GM23338 (cell line): ENCODE measurements around the gene SH3PXD2B. TPM values are rescaled to one million over a fixed set of nuclear protein-coding genes. Genes with fewer than 3 reads are reported as not detected.

ENCODE experiments used
- ATAC-seq: fragments of 200-7000 bp; cut with Tn5 transposase; 3 replicates; pipeline ENCODE4 v1.9.1; 2020
- DNase-seq: peaks from one replicate; pipeline ENCODE4 v3.0.0-alpha.2; 2015; ENCODE audit warnings: low spot score
- H2AFZ ChIP-seq: fragments of 200-600 bp; sonication (generic); 2 replicates; pipeline ENCODE4 v1.8.0; 2016; ENCODE audit warnings: antibody characterized with exemption, mild to moderate bottlenecking, moderate library complexity
- H3F3A ChIP-seq: fragments of 200-600 bp; sonication (generic); replicated peaks from 2 replicates; pipeline ENCODE4 v1.8.0; 2017; ENCODE audit warnings: antibody characterized with exemption, mixed run types, low read depth
- H3K27ac ChIP-seq: fragments of 200-600 bp; sonication (generic); 2 replicates; pipeline ENCODE4 v1.6.1; 2016; ENCODE audit warnings: low read depth
- H3K27me3 ChIP-seq: fragments of 200-600 bp; sonication (generic); 2 replicates; pipeline ENCODE4 v1.8.0; 2016; ENCODE audit warnings: mild to moderate bottlenecking, mixed run types, moderate library complexity; ENCODE audit not compliant: insufficient read depth
- H3K36me3 ChIP-seq: fragments of 200-600 bp; sonication (generic); 2 replicates; pipeline ENCODE4 v1.8.0; 2016; ENCODE audit warnings: mild to moderate bottlenecking; ENCODE audit not compliant: insufficient read depth
- H3K4me1 ChIP-seq: fragments of 200-600 bp; sonication (generic); 2 replicates; pipeline ENCODE4 v1.8.0; 2016; ENCODE audit warnings: mild to moderate bottlenecking, moderate library complexity; ENCODE audit not compliant: insufficient read depth
- H3K4me2 ChIP-seq: fragments of 200-600 bp; sonication (generic); 2 replicates; pipeline ENCODE4 v1.7.1; 2017; ENCODE audit warnings: mixed run types
- H3K4me3 ChIP-seq: fragments of 200-600 bp; sonication (generic); 2 replicates; pipeline ENCODE4 v1.6.1; 2016; ENCODE audit warnings: mixed run types
- H3K79me2 ChIP-seq: fragments of 200-600 bp; sonication (generic); replicated peaks from 2 replicates; pipeline ENCODE4 v1.8.0; 2017; ENCODE audit warnings: mild to moderate bottlenecking; ENCODE audit not compliant: insufficient read depth
- H3K9me2 ChIP-seq: fragments of 200-600 bp; sonication (generic); 2 replicates; pipeline ENCODE4 v1.8.0; 2017; ENCODE audit not compliant: insufficient read depth
- H4K20me1 ChIP-seq: fragments of 200-600 bp; sonication (generic); replicated peaks from 2 replicates; pipeline ENCODE4 v1.8.0; 2017; ENCODE audit warnings: mild to moderate bottlenecking; ENCODE audit not compliant: insufficient read depth
- H3K27ac Mint-ChIP-seq: 2 replicates; pipeline ENCODE4 v1.8.0; 2020; ENCODE audit warnings: inconsistent platforms, mild to moderate bottlenecking, moderate library complexity, mixed read lengths
- H3K27me3 Mint-ChIP-seq: 3 replicates; pipeline ENCODE4 v1.8.0; 2022; ENCODE audit warnings: low read depth, mild to moderate bottlenecking, moderate library complexity, mixed read lengths, inconsistent platforms; ENCODE audit not compliant: insufficient read depth, poor library complexity
- H3K36me3 Mint-ChIP-seq: 3 replicates; pipeline ENCODE4 v1.8.0; 2021; ENCODE audit warnings: low read depth, mild to moderate bottlenecking, inconsistent platforms, moderate library complexity, mixed read lengths
- H3K4me1 Mint-ChIP-seq: 3 replicates; pipeline ENCODE4 v1.8.0; 2020; ENCODE audit warnings: mild to moderate bottlenecking, inconsistent platforms, mixed read lengths
- H3K4me3 Mint-ChIP-seq: 3 replicates; pipeline ENCODE4 v1.8.0; 2021; ENCODE audit warnings: moderate library complexity, mild to moderate bottlenecking, inconsistent platforms, mixed read lengths
- H3K9me3 Mint-ChIP-seq: 3 replicates; pipeline ENCODE4 v1.8.0; 2020; ENCODE audit warnings: moderate library complexity, mild to moderate bottlenecking, inconsistent platforms, mixed read lengths
- CTCF ChIP-seq, 2 experiments: fragments of 200-600 bp in 1 of 2; sonication (generic) in 1 of 2; conservative IDR thresholded peaks; 2 replicates each; pipeline versions ENCODE4 v1.5.1 to v1.6.1; 2016 to 2017; ENCODE audit warnings: antibody characterized with exemption in 2 of 2, low read depth in 2 of 2, mild to moderate bottlenecking in 2 of 2, moderate library complexity in 1 of 2
- ETS1 ChIP-seq: IDR thresholded peaks from 2 replicates; pipeline ENCODE4 v1.6.1; 2016; ENCODE audit warnings: antibody characterized with exemption
- EZH2 ChIP-seq: fragments of 200-600 bp; sonication (generic); IDR thresholded peaks from one replicate; pipeline ENCODE4 v1.8.0; 2017; ENCODE audit warnings: antibody characterized with exemption, mild to moderate bottlenecking, low read depth; ENCODE audit not compliant: unreplicated experiment
- EZH2phosphoT487 ChIP-seq: fragments of 200-600 bp; sonication (generic); IDR thresholded peaks from one replicate; pipeline ENCODE4 v1.8.1; 2018; ENCODE audit warnings: antibody characterized with exemption; ENCODE audit not compliant: unreplicated experiment
- JUNB ChIP-seq: IDR thresholded peaks from one replicate; pipeline ENCODE4 v1.6.1; 2016; ENCODE audit warnings: antibody characterized with exemption; ENCODE audit not compliant: unreplicated experiment
- NANOG ChIP-seq: IDR thresholded peaks from 2 replicates; pipeline ENCODE4 v1.6.1; 2016; ENCODE audit warnings: antibody characterized with exemption, borderline replicate concordance
- POLR2AphosphoS5 ChIP-seq: IDR thresholded peaks from 2 replicates; pipeline ENCODE4 v1.6.1; 2016; ENCODE audit warnings: antibody characterized with exemption, low read depth
- REST ChIP-seq: IDR thresholded peaks from one replicate; pipeline ENCODE4 v1.6.1; 2018; ENCODE audit warnings: antibody characterized with exemption; ENCODE audit not compliant: unreplicated experiment
- STAT1 ChIP-seq: IDR thresholded peaks from one replicate; pipeline ENCODE4 v1.6.1; 2016; ENCODE audit warnings: antibody characterized with exemption; ENCODE audit not compliant: unreplicated experiment
- ZNF114 ChIP-seq: fragments of 250-450 bp; sonication (Bioruptor Pico); IDR thresholded peaks from 2 replicates; pipeline ENCODE4 v1.5.0; 2020; ENCODE audit warnings: mild to moderate bottlenecking, moderate library complexity
- ZNF331 ChIP-seq: fragments of 250-450 bp; sonication (Bioruptor Pico); IDR thresholded peaks from 2 replicates; pipeline ENCODE4 v1.5.0; 2020; ENCODE audit warnings: low read depth, mild to moderate bottlenecking, moderate library complexity
- polyA plus RNA-seq: library from polyadenylated mRNA; unstranded; fragments of >200 nt; fragmentation: Nextera tagmentation; extraction: Ambion mirVana; gene quantifications from 2 replicates; pipeline ENCODE4 v1.2.1, GENCODE V29; 2016
- total RNA-seq: library from RNA; depleted of rRNA; stranded (reverse); fragments of >200 nt; shearing (Covaris generic); gene quantifications from 2 replicates; pipeline ENCODE4 v1.2.3, GENCODE V29; 2014

SH3PXD2B gene
- total and polyA plus RNA-seq, 2 experiments from 2014 or later, result 40.2 to 52.5 TPM

GRCh38 chr5:172444110-172444510 lies 10.2 kb downstream of the SH3PXD2B start:
- no peak for TF ChIP-seq REST
- no peak for TF ChIP-seq EZH2phosphoT487
- no peak for TF ChIP-seq POLR2AphosphoS5
- no peak for TF ChIP-seq JUNB
- TF ChIP-seq ZNF331 (CRISPR knock-in tag), result no peak
- no peak for TF ChIP-seq EZH2
- TF ChIP-seq ZNF114 (CRISPR knock-in tag), result no peak
- TF ChIP-seq ETS1, result no peak
- TF ChIP-seq STAT1, result no peak
- TF ChIP-seq NANOG, result no peak
- TF ChIP-seq CTCF (conservative IDR thresholded peaks at IDR 0.05; ENCODE audit: low read depth in 2 of 2), result no peak
- Histone ChIP-seq H3K4me1 (peaks cover 13% of the 10 kb centered on the region), H2AFZ (no peak overlapping the region), H3K27ac (no peak overlapping the region), H3K27me3 (no peaks in the 10 kb centered on the region), H3K4me3 (no peak overlapping the region), H3K4me2 (no peak overlapping the region), H3K36me3 (no peaks in the 10 kb centered on the region), H3K9me2 (no peaks in the 10 kb centered on the region), H3F3A (no peaks in the 10 kb centered on the region), H3K79me2 (peaks cover 83% of the 10 kb centered on the region), H4K20me1 (peaks cover 70% of the 10 kb centered on the region)
- Mint-ChIP-seq H3K4me3 (no peak overlapping the region), H3K4me1 (peaks cover 29% of the 10 kb centered on the region), H3K36me3 (peaks cover 1% of the 10 kb centered on the region; the same call in 2 of the 3 replicates), H3K9me3 (no peaks in the 10 kb centered on the region), H3K27ac (no peak overlapping the region; the same call in 1 of the 2 replicates), H3K27me3 (peaks cover 5% of the 10 kb centered on the region)
- ATAC-seq (no peak), DNase-seq (no peak)
